EL (cell line): ENCODE measurements around the gene EFCC1.
"Not testable (repeated sequence)": the region's sequence is repeated elsewhere in the genome, so short reads cannot be mapped to it uniquely, and the experiment has no call there.

Experiments used
- DNase-seq: peaks from one replicate; pipeline ENCODE4 v3.0.0-alpha.2; 2016

Gene EFCC1

GRCh38 chr3:129085818-129086217, 84.7 kb downstream of the EFCC1 start:
- DNase-seq, result no peak

GRCh38 chr3:129087138-129087702, 86.1 kb downstream of the EFCC1 start:
- no peak for DNase-seq

- not testable (repeated sequence) for DNase-seq
These were observed 86.8 kb downstream of the EFCC1 start for GRCh38 chr3:129087904-129088303.

GRCh38 chr3:129088312-129088711, 87.2 kb downstream of the EFCC1 start:
- not testable (repeated sequence) for DNase-seq
